GM18505 (cell line): Measurements from ENCODE around the gene GATA5.

ENCODE experiments used
- ATAC-seq: cut with Tn5 transposase; IDR thresholded peaks from one replicate; pipeline ENCODE4 v1.9.1; 2021; ENCODE audit not compliant: unreplicated experiment
- POLR2A ChIP-seq: IDR thresholded peaks from 4 replicates; pipeline ENCODE4 v1.6.1; 2011; ENCODE audit warnings: borderline replicate concordance; ENCODE audit not compliant: insufficient read depth, insufficient read length; ENCODE audit errors: extremely low read depth

GATA5 gene

DNA sequence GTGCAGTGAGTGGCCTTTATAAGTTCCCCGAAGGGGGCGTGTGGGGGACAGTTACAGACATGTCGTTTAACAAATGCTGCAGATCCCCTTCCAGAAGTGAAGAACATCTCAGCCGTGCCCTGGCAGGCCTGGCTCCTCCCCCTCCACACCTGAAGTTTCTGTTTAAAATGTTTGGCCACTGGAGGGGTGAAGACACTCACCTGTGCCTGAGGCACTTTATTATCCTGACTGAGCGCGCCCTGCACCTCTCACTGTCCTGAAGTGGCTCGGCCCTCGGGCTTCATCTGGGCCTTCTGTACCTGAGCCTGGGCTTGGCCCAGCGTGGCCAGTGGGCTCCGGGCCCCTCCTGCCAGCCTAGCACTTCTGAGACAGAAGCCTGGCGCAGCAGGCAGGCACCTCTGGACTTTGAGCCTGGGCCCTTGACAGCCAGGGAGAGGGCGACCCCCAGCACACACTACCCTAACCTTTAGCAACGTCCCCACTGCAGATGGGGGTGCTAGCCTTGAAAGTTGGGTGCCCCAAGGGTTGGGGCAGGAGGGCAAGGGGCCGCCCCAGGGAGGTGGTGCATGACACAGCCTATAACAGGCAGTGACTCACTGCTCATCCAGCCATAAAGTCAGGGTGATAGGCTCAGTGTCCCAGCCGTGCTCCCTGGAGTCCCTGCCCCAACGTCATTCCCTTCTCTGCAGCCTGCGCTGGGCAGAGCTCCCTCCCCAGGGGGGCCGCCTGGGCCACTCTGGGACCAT is 13.6 kb upstream of the GATA5 start:
- no peak for ATAC-seq
- TF ChIP-seq POLR2A: no peak

DNA sequence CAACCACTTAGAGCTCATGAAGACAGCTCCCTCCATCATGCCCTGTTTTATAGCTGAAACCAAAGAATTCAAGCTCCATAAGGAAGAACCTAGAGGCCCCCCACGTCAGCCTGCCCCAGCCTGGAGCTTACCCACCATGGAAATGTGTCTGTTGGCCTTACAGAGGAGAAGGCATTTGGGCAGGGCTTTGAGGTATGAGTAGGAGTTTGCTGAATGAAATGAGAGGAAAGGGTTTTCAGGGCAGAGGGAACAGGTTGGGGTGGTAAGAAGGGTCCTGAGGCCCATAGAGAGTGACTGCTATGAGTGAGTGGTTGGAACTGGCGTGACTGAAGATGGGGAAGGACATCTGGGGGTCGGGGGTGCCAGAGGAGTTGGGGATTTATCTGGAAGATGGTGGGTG is 12.7 kb upstream of the GATA5 start:
- ATAC-seq: no peak
- TF ChIP-seq POLR2A: no peak

DNA sequence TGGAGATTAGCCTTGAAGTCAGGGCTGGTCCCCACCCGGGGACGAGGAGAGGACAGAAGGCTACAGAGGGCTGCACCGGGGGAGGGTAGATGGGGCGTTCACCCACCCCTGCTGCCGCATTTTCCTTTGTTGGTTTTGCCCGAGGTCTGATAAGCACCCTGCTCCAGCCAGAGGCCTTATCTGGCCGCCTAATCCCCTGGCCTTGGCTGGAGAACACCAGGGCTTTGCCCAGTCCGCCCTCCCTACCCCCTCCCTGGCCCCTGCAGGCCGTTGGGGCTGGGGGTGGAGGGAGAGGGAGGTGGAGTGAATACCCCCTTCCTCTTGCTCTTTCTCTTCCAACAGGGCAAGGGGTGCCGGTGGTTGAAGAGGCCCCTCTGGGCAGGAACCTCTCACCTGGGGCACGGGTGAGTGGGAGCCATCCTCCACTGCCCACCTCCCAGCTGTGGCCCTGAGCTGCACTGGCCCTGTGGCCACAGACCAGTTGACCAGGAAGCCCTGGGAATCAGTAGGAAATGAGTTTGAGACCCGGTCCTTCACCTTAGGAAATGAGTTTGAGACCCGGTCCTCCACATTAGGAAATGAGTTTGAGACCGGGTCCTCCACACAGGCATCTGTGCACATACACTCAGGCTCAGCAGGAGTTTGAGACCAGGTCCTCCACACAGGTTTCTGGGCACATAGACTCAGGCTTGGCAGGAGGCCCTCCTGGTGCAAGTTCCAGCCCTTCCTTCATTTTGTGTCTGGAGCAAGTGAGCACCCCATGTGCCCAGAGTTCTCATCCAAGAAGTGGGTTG is 12.0 kb upstream of the GATA5 start:
- no peak for ATAC-seq
- TF ChIP-seq POLR2A: no peak

DNA sequence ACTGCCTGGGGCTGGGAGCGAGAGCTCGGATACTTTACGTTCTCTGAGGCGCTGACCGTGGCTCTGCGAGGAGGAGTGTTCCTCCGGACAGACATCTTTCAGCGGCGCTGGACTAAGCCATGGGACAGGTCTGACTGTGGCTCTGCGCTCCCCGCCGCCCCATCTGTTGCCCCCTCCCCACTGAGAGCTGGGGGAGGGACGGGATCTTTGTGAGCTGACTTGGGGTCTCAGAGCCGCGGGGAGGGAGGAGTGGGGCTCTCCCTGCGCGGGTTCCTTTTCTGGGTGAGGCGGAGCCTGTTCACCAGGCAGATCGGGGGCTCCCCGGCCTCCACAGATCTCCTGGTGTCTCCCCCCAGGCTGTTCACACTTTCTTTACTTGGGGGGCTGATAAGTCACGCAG is 11.3 kb upstream of the GATA5 start:
- no peak for TF ChIP-seq POLR2A
- no peak for ATAC-seq

DNA sequence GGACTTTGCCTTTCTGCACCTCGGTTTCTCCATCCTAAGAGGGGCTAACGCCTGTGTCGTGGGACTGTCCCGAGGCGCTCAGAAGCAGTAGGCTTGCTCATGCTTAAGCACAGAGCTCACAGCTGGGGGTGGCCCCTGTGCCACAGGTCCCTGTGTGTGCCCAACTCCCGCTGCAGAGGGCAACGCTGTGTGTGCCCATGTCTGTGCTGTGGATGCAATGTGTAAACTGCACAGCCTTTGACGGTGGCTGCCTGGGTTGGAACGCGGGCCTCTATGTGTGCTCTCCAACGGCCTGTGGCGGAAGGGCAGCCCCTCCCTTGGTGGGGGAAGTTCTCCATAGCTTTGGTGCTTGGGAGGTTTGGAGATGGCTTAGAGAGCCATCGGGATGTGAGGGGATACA is 10.7 kb upstream of the GATA5 start:
- no peak for ATAC-seq
- TF ChIP-seq POLR2A: no peak

DNA sequence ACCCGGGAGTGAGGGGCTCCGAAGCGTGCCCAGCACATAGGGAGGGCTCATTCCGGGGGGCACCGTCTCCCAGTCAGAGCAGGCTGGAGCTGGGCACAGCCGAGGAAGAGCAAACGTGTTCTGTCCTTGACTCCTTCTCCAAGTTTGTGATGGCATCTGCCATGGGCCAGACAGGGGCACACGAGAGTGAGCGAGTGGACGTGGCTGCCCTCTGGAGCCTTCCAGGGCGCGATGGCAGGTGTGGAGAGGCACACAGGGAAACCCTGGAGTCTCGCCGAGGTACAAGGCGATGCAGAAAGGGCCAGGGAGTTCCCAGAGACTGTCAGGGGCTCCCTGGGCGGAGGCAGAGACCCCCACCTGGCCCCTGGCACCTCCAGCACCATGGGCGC is 9.9 kb upstream of the GATA5 start:
- TF ChIP-seq POLR2A: no peak
- ATAC-seq: no peak

DNA sequence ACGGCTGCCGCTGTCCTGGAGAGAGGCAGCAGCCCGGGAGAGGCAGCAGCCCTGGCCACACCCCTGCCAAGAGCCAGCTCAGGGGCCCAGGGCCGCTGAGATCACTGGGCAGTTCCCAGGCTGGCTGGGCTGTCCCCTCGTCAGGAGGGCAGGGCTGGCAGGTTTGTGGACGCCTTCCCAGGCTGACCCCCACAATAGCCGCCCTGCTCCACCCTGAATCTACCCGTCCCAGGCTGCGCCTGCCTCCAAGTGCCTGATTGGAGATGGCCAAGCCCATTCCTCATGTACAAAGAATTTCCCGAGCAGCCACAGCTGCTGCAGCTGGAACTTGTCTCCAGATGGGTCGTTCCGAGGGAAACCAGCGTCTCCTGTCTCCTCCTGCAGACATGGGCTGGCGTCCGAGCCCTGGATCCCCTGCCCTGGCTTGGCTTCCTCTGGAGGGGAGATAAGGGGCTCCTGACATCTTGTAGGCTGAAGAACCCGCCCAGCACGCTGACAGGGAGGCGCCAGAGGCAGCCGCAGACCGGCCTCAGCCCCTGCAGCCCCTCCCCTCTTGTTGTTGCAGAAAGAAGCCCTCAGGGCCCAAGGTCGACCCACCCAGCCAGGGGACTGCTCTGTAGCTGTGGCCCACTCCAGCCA is 9.4 kb upstream of the GATA5 start:
- ATAC-seq: no peak

DNA sequence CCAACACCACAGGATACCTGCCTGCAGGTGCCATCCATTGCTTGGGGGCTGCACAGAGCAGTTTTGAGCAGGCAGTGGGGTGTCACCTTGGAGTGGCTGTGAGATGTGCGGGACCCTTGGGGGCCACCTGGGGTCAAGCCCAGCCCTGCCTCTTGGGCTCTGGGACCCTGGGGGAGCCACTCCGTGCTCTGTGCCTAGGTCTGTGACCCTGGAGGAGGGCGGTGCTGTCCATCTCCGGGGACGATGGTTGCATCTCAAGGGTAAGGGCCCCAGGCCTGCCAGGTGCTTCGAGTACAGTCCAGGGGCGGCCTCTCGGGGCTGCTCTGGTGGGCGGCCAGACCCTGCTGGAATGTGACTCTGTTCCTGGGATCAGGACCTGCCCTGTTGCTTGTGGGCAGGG is 8.7 kb upstream of the GATA5 start:
- ATAC-seq: no peak

More for the DNA sequence above, 9.4 kb upstream of the GATA5 start:
- TF ChIP-seq POLR2A: no peak

DNA sequence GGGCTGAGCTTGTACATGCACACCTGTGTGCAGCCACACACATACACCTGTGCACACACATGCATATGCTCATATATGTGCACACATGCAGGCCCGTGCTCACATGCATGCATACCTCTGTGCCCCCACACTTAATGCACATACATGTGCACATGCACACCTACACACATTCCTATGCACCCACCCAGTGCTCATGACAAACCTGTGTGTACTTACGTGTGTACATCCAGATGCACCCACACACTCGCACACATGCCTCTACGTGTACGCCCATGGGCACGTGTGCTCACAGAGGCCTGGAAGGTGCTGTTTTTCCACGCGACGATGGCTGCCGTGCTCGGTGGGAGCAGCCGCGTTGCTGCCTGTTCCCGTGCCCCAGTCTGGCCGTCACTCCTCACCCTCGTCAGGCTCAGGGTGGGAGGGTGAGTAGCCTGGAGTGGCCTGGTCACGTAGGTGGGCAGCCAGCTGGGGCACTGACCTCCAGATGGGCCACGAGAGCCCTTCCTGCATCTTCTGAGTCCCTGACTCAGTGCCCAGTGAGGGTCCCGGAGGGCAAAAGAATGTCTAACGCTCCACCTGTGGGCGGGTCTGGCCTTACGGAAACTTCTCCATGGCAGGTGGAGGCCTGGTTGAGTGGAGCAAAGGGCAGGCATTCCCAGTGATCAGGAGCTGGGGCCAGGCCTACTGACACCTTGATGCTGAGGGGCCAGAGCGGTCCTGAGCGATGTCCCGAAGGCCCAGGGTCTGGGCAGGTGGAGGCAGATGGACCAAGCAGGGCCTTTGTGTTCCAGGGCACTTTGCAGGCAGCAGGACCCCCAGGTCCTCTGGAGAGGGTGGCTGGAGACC is 8.0 kb upstream of the GATA5 start:
- TF ChIP-seq POLR2A: no peak
- no peak for ATAC-seq

More for the DNA sequence above, 8.7 kb upstream of the GATA5 start:
- TF ChIP-seq POLR2A: no peak

DNA sequence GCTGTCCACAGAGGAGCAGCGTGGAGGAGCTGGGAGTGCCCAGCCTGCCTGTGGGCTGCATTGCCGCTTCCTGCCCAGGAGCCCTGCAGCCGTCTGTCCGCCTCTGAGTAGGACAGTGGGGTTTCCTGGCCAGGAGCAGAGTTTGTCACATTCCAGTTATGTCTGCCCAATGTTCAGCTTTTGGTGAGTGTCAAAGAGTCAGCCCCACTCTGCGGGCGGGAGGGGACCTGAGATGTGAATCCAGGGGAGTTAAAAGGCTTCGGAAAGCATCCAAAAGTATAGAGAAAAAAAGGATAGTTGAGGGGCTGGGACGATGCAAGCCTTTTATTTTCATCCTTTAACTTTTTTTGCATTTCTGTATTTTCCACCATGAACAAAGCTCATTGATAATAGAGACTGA is 7.2 kb upstream of the GATA5 start:
- no peak for ATAC-seq
- TF ChIP-seq POLR2A: no peak

DNA sequence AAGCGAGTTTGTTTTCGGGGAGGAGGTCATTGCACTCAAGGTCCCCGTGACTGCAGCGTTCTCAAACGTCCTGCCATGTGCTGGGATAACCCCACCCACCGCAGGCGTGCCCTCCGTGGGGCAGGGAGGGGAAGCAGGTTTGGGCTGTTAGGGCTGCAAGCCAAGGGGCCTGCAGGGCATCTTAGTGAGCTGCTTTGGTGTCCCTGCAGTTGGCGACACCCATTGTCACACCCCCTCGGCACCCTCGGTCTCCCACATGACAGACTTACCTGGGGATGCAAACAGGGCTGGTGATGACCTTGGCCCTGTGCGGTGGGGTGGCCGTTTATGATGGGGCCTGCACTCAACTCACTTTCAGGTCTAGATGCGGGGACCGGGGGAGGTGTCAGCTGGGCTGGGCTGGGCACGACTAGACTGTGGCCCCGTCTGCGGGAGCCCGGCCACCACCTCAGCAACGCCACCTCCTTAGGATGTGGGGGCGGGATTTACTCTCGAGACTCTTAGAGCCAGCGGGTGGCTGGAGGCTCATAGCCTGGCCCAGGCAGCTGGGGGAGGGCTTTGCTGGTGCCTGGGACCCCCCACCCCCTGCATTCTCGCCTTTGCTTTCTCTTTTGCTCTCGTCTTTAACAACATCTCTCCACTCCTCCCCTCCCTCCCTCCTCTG is 6.5 kb upstream of the GATA5 start:
- TF ChIP-seq POLR2A: no peak
- ATAC-seq: no peak

DNA sequence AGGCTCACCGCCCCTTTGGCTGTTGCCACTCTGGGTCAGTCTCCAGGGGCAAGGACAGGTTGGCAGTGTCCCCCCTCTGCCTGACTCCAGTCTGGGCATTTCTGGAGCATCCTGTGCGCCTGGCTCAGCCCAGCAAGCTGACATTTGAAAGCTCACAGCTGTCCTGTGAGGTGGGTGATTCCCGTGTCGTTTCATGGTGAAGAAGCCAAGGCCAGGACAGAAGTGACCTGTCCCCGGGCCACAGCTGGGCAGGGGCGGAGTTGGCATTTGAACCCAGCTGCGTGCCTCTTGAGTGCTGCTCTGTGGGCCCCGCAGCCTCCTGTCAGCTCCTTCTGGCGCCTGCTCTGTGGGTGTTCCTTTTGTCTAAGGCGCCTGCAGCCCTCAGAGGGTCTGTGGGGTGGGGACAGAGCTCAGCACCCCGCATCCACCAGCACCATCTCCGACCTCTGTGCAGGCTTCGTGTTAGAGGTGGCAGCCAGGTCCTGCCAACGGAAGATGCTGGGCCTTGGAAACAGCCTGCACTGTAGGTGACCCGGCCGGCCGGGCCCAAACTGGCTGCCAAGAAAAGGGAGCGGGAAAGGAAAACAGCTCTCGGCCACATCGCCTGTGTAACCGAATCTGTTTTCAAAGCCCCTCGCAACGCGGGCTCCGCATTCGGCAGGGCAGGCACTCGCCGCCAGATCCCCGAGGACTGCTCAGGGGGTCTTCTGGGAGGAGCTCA is 5.8 kb upstream of the GATA5 start:
- ATAC-seq: no peak
- TF ChIP-seq POLR2A: no peak
